Measurements from ENCODE around the gene CDC42BPG. TPM values are rescaled to one million over a fixed set of nuclear protein-coding genes. Genes with fewer than 3 reads are reported as not detected.

The CDC42BPG gene
- total RNA-seq, 1 experiment from 2014 or later, result 30.1 TPM

DNA sequence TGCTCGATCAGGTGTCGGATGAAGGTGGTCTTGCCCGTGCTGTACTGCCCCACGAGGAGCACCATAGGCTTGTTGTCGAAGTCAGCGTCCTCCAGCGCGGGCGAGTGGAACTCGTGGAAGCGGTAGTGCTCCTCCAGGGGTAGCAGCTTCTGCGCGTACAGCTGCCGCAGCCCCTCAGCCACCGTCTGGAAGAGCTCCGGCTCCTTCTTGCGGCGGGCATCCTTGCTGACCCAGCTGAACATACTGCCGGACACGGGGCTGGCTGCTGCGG, 33.7 kb upstream of the CDC42BPG start:
- DNase-seq (ENCODE audit: low read depth, low spot score) (no peak), ATAC-seq (peak; percentile 29)
- ChIA-PET RAD21 (ENCODE audit: low non-redundant PET in 1 of 2, low total read pairs in 2 of 2, uncharacterized antibody in 2 of 2, unreplicated experiment in 2 of 2) (interaction anchor here in 1 of 2 experiments (0.7 kb wide), 1 partner anchor 23 kb away, joined by 3 read pairs; no protein-coding TSS in a partner anchor), CTCF (interaction anchor here (0.9 to 1.9 kb wide), 3 partner anchors 10 to 31 kb away, joined by 3 to 5 read pairs (median 3); no protein-coding TSS in a partner anchor), POLR2A (interaction anchor here (1.1 to 5.5 kb wide), 4 partner anchors 16 to 65 kb away, joined by 3 to 56 read pairs (median 24); partner anchors contain the start of gene CDC42BPG)
- H3K9me3 ChIP-seq (ENCODE audit: control insufficient read depth in 1 of 2, insufficient read depth in 1 of 2, low read depth in 1 of 2, low read length in 2 of 2), result no peaks in the 10 kb centered on the region
- no TSS peak for BruUV-seq (replicated peaks)
- peak overlapping the region; percentile 86 for H3K9ac ChIP-seq (ENCODE audit: low read length)
- no peaks in the 10 kb centered on the region for H4K20me1 ChIP-seq (ENCODE audit: insufficient read depth)
- H2AFZ ChIP-seq (ENCODE audit: low read depth, low read length, poor library complexity, severe bottlenecking), result no peak overlapping the region
- peak overlapping the region; percentile 95 to 99 for H3K4me3 ChIP-seq (replicated peaks in 1 of 2; ENCODE audit: low read depth in 1 of 2, low read length in 2 of 2)
- TF ChIP-seq YY1 (IDR thresholded peaks at IDR 0.05; ENCODE audit: extremely low read depth, insufficient replicate concordance, low read depth, low read length), result no peak
- peaks cover 6 to 22% of the 10 kb centered on the region in 2 experiments for H3K36me3 ChIP-seq (ENCODE audit: control insufficient read depth in 1 of 2, insufficient read depth in 2 of 2, low read length in 2 of 2)
- H3K27ac ChIP-seq (ENCODE audit: low read depth, low read length), result peak overlapping the region; percentile 84
- no peaks in the 10 kb centered on the region for H3K27me3 ChIP-seq (ENCODE audit: insufficient read depth, low read length)
- intact Hi-C loops (cut with micrococcal nuclease), result loop anchor here (1.0 kb wide), 2 partner anchors 31 to 149 kb away; partner anchors contain the start of gene SNX15
- H3K79me2 ChIP-seq (ENCODE audit: insufficient read depth, low read length), result peaks cover 50% of the 10 kb centered on the region
- H3K4me1 ChIP-seq (ENCODE audit: control insufficient read depth in 1 of 2, insufficient read depth in 2 of 2, low read length in 2 of 2), result peaks cover 22 to 33% of the 10 kb centered on the region in 2 experiments
- peak overlapping the region; percentile 97 for H3K4me2 ChIP-seq (ENCODE audit: low read length)
- H3K9me2 ChIP-seq (ENCODE audit: insufficient read depth), result no peaks in the 10 kb centered on the region

DNA sequence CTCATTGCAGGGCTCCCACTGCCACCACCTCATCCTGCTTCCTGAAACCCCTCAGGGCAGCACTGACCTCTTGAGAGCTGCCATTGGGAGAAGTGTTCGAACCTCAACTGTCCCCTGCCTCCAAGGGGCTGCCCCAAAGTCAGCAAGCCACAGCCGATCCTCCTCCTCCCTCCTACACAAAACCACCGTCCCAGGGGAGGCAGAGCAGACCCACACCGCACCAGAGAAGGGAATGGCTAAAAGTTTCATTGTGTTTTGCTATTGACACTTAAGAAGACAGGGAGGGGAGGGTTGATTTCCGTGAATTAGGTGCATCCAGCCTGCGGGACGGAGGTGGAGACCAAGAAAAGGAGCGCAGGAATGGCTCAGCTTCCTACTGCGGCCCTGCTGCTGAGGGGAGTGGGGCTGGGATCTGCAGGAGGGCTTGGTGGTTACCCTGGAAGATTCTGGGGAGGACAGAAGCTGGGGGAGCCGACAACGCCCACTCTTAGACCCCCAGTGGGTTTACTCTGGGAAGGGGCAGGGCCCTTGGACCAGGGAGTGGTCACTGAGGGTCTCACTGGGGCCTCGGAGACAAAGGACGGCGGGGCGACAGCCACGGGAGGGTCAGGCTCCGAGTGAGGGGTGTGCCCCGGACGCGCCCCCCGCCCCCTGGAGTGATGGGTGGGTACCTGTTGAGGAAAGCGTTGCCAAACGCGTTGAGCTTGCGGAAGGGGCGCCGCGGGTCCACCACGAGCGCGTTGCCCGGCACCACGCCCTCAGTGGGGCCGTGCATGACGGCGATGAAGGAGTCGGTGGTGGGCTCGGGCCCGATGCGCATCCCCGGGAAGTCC, 33.2 kb upstream of the CDC42BPG start:
- H3K9ac ChIP-seq (ENCODE audit: low read length), result peak overlapping the region; percentile 86
- no peaks in the 10 kb centered on the region for H4K20me1 ChIP-seq (ENCODE audit: insufficient read depth)
- no peaks in the 10 kb centered on the region for H3K9me3 ChIP-seq (ENCODE audit: control insufficient read depth in 1 of 2, insufficient read depth in 1 of 2, low read depth in 1 of 2, low read length in 2 of 2)
- intact Hi-C loops (cut with micrococcal nuclease), result loop anchor here (1.0 kb wide), 2 partner anchors 30 to 150 kb away; partner anchors contain the start of gene SNX15
- peak overlapping the region; percentile 97 for H3K4me2 ChIP-seq (ENCODE audit: low read length)
- ATAC-seq (peak; percentile 5), DNase-seq (ENCODE audit: low read depth, low spot score) (no peak)
- peaks cover 22 to 33% of the 10 kb centered on the region in 2 experiments for H3K4me1 ChIP-seq (ENCODE audit: control insufficient read depth in 1 of 2, insufficient read depth in 2 of 2, low read length in 2 of 2)
- no peaks in the 10 kb centered on the region for H3K27me3 ChIP-seq (ENCODE audit: insufficient read depth, low read length)
- no TSS peak for BruUV-seq (replicated peaks)
- H3K79me2 ChIP-seq (ENCODE audit: insufficient read depth, low read length), result peaks cover 56% of the 10 kb centered on the region
- CTCF ChIA-PET, result interaction anchor here (1.5 to 1.9 kb wide), 3 partner anchors 10 to 29 kb away, joined by 3 to 5 read pairs (median 4); no protein-coding TSS in a partner anchor
- no peaks in the 10 kb centered on the region for H3K9me2 ChIP-seq (ENCODE audit: insufficient read depth)
- peak overlapping the region; percentile 84 for H3K27ac ChIP-seq (ENCODE audit: low read depth, low read length)
- peak overlapping the region; percentile 95 to 99 for H3K4me3 ChIP-seq (replicated peaks in 1 of 2; ENCODE audit: low read depth in 1 of 2, low read length in 2 of 2)
- peaks cover 12 to 28% of the 10 kb centered on the region in 2 experiments for H3K36me3 ChIP-seq (ENCODE audit: control insufficient read depth in 1 of 2, insufficient read depth in 2 of 2, low read length in 2 of 2)
- POLR2A ChIA-PET, result interaction anchor here (1.2 to 5.5 kb wide), 4 partner anchors 13 to 31 kb away, joined by 3 to 56 read pairs (median 24); partner anchors contain the start of gene CDC42BPG
- H2AFZ ChIP-seq (ENCODE audit: low read depth, low read length, poor library complexity, severe bottlenecking), result no peak overlapping the region
- RAD21 ChIA-PET (ENCODE audit: low non-redundant PET in 1 of 2, low total read pairs in 2 of 2, uncharacterized antibody in 2 of 2, unreplicated experiment in 2 of 2), result interaction anchor here (0.7 to 1.4 kb wide), 2 partner anchors 22 to 29 kb away, joined by 3 read pairs; no protein-coding TSS in a partner anchor
- TF ChIP-seq EZH2phosphoT487 (IDR thresholded peaks at IDR 0.05; ENCODE audit: borderline replicate concordance) (no peak), SIN3A (IDR thresholded peaks at IDR 0.05; ENCODE audit: low read depth) (no peak), CEBPB (IDR thresholded peaks at IDR 0.05; ENCODE audit: low read depth) (no peak), POLR2A (IDR thresholded peaks at IDR 0.05; ENCODE audit: borderline replicate concordance, extremely low read depth, insufficient read depth, insufficient read length) (no peak), POLR2AphosphoS5 (IDR thresholded peaks at IDR 0.05; ENCODE audit: low read depth, low read length) (no peak), JUND (IDR thresholded peaks at IDR 0.05) (no peak), CBX3 (IDR thresholded peaks at IDR 0.05; ENCODE audit: low read depth) (no peak), EGR1 (IDR thresholded peaks at IDR 0.05; ENCODE audit: low read depth) (no peak)
- TF ChIP-seq, protein P1, sequence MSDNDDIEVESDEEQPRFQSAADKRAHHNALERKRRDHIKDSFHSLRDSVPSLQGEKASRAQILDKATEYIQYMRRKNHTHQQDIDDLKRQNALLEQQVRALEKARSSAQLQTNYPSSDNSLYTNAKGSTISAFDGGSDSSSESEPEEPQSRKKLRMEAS (IDR thresholded peaks at IDR 0.05), result no peak
- TF ChIP-seq, protein P2, sequence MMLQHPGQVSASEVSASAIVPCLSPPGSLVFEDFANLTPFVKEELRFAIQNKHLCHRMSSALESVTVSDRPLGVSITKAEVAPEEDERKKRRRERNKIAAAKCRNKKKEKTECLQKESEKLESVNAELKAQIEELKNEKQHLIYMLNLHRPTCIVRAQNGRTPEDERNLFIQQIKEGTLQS (IDR thresholded peaks at IDR 0.05), result no peak
- TF ChIP-seq, protein P3, sequence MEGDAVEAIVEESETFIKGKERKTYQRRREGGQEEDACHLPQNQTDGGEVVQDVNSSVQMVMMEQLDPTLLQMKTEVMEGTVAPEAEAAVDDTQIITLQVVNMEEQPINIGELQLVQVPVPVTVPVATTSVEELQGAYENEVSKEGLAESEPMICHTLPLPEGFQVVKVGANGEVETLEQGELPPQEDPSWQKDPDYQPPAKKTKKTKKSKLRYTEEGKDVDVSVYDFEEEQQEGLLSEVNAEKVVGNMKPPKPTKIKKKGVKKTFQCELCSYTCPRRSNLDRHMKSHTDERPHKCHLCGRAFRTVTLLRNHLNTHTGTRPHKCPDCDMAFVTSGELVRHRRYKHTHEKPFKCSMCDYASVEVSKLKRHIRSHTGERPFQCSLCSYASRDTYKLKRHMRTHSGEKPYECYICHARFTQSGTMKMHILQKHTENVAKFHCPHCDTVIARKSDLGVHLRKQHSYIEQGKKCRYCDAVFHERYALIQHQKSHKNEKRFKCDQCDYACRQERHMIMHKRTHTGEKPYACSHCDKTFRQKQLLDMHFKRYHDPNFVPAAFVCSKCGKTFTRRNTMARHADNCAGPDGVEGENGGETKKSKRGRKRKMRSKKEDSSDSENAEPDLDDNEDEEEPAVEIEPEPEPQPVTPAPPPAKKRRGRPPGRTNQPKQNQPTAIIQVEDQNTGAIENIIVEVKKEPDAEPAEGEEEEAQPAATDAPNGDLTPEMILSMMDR (IDR thresholded peaks at IDR 0.05 in 2 of 3, conservative IDR thresholded peaks at IDR 0.05 in 1 of 3; ENCODE audit: borderline replicate concordance in 1 of 3, insufficient read depth in 1 of 3, low read depth in 2 of 3, low read length in 2 of 3), result no peak
- TF ChIP-seq, protein P4, sequence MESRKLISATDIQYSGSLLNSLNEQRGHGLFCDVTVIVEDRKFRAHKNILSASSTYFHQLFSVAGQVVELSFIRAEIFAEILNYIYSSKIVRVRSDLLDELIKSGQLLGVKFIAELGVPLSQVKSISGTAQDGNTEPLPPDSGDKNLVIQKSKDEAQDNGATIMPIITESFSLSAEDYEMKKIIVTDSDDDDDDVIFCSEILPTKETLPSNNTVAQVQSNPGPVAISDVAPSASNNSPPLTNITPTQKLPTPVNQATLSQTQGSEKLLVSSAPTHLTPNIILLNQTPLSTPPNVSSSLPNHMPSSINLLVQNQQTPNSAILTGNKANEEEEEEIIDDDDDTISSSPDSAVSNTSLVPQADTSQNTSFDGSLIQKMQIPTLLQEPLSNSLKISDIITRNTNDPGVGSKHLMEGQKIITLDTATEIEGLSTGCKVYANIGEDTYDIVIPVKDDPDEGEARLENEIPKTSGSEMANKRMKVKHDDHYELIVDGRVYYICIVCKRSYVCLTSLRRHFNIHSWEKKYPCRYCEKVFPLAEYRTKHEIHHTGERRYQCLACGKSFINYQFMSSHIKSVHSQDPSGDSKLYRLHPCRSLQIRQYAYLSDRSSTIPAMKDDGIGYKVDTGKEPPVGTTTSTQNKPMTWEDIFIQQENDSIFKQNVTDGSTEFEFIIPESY (IDR thresholded peaks at IDR 0.05; ENCODE audit: extremely low read depth, insufficient replicate concordance, low read length), result no peak
